ENCODE measurements around the gene KIF17. TPM values are rescaled to one million over a fixed set of nuclear protein-coding genes. Genes with fewer than 3 reads are reported as not detected.

Gene KIF17
- polyA plus RNA-seq, 1 of the 3 experiments (the other 2 are of a cell fraction) = 4.3 TPM

- WGBS (ENCODE audit: low lambda C conversion rate) = 89% methylated on average over 4 of the region's 4 CpGs
- TF ChIP-seq FOXM1 (IDR thresholded peaks at IDR 0.05; ENCODE audit: low read depth) = no peak
- no peak for TF ChIP-seq CTCF (IDR thresholded peaks at IDR 0.05)
- no peak for TF ChIP-seq EP300 (IDR thresholded peaks at IDR 0.05; ENCODE audit: borderline replicate concordance in 1 of 2, low read depth in 1 of 2, low read length in 1 of 2)
- no peak for TF ChIP-seq RXRA (IDR thresholded peaks at IDR 0.05; ENCODE audit: borderline replicate concordance, low read depth)
- TF ChIP-seq USF2 (IDR thresholded peaks at IDR 0.05; ENCODE audit: borderline replicate concordance, low read depth, low read length) = no peak
- TF ChIP-seq YY1 (IDR thresholded peaks at IDR 0.05; ENCODE audit: low read depth) = no peak
- TF ChIP-seq REST (IDR thresholded peaks at IDR 0.05; ENCODE audit: low read depth, low read length) = no peak
- TF ChIP-seq USF1 (IDR thresholded peaks at IDR 0.05; ENCODE audit: borderline replicate concordance, low read depth) = no peak
- no peak for TF ChIP-seq POLR2AphosphoS5 (IDR thresholded peaks at IDR 0.05; ENCODE audit: low read depth, low read length)
- TF ChIP-seq GATA2 (CRISPR knock-in tag; IDR thresholded peaks at IDR 0.05) = no peak
- no peak for TF ChIP-seq GABPA (IDR thresholded peaks at IDR 0.05; ENCODE audit: low read depth)
- POLR2A ChIA-PET = no interaction called here
- H4K20me1 ChIP-seq (ENCODE audit: insufficient read depth) = no peaks in the 10 kb centered on the region
- no peak for DNase-seq
- H3K9me3 ChIP-seq = no peaks in the 10 kb centered on the region
- no peaks in the 10 kb centered on the region for H3K9me2 ChIP-seq
- H3K4me3 ChIP-seq (ENCODE audit: low read depth in 2 of 2, low read length in 1 of 2) = no peak overlapping the region
- no peak overlapping the region for H2AFZ ChIP-seq (ENCODE audit: low read depth)
- no peaks in the 10 kb centered on the region for H3K4me1 ChIP-seq (ENCODE audit: control insufficient read depth in 1 of 2, insufficient read depth in 2 of 2, low read depth in 1 of 2, low read length in 1 of 2)
- H3K79me2 ChIP-seq (ENCODE audit: insufficient read depth) = no peaks in the 10 kb centered on the region
- no peaks in the 10 kb centered on the region for H3F3A ChIP-seq (replicated peaks; ENCODE audit: insufficient read depth)
- H3K9ac ChIP-seq = no peak overlapping the region
- H3K4me2 ChIP-seq = no peak overlapping the region
- no peaks in the 10 kb centered on the region for H3K36me3 ChIP-seq (replicated peaks in 1 of 2; ENCODE audit: control insufficient read depth in 1 of 2, insufficient read depth in 2 of 2, low read length in 1 of 2)
- no peaks in the 10 kb centered on the region for H3K27me3 ChIP-seq (ENCODE audit: insufficient read depth)
- H3K27ac ChIP-seq (ENCODE audit: low read depth in 2 of 2, low read length in 1 of 2) = no peak overlapping the region
- CTCF ChIA-PET = no interaction called here
Measured at GRCh38 chr1:20672265-20672632, 45.6 kb downstream of the KIF17 start.

All from SK-N-SH (cell line).